ENCODE measurements around the gene OPALIN. TPM values are rescaled to one million over a fixed set of nuclear protein-coding genes. Genes with fewer than 3 reads are reported as not detected.

Gene OPALIN
- total RNA-seq, 1 experiment from 2014 or later: not detected

DNA sequence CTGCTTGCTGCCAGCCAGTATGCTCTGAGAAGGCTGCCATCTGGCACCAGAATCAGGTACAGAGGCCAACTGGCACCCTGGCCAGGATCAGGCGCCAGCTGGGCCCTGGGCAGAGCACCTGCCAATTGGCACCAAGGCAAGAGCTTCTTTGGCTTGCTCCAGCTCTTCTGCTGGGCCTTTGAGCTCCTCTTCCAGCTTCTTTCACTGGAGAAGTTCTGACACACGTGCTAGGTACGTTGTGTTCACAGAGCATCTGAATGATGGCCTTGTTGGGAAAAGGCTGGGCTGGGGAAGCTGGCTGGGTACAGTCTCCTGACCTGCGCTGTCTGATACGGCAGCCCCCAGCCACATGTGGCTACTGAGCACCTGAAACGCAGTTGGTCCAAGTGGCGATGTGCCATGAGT lies 31.7 kb upstream of the OPALIN start:
- BruUV-seq (replicated peaks): no TSS peak
- H3K4me3 ChIP-seq (ENCODE audit: low read depth, low read length, poor library complexity, severe bottlenecking): no peak overlapping the region
- no peaks in the 10 kb centered on the region for H3K4me1 ChIP-seq (ENCODE audit: insufficient read depth, low read length, poor library complexity, severe bottlenecking)
- ChIA-PET POLR2A (ENCODE audit: low non-redundant PET) (no interaction called here), CTCF (no interaction called here)
- DNase-seq (ENCODE audit: low spot score): no peak
- intact Hi-C loops (cut with micrococcal nuclease; ENCODE audit: unreplicated experiment): no loop called here
- TF ChIP-seq EZH2 (IDR thresholded peaks at IDR 0.05; ENCODE audit: borderline replicate concordance, low read depth, low read length, poor library complexity, severe bottlenecking): no peak
- TF ChIP-seq, protein P1, sequence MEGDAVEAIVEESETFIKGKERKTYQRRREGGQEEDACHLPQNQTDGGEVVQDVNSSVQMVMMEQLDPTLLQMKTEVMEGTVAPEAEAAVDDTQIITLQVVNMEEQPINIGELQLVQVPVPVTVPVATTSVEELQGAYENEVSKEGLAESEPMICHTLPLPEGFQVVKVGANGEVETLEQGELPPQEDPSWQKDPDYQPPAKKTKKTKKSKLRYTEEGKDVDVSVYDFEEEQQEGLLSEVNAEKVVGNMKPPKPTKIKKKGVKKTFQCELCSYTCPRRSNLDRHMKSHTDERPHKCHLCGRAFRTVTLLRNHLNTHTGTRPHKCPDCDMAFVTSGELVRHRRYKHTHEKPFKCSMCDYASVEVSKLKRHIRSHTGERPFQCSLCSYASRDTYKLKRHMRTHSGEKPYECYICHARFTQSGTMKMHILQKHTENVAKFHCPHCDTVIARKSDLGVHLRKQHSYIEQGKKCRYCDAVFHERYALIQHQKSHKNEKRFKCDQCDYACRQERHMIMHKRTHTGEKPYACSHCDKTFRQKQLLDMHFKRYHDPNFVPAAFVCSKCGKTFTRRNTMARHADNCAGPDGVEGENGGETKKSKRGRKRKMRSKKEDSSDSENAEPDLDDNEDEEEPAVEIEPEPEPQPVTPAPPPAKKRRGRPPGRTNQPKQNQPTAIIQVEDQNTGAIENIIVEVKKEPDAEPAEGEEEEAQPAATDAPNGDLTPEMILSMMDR (conservative IDR thresholded peaks at IDR 0.05; ENCODE audit: low read depth, low read length): no peak
- H3K27me3 ChIP-seq (replicated peaks; ENCODE audit: insufficient read depth, low read depth, low read length, poor library complexity): peaks cover 26% of the 10 kb centered on the region
- H3K36me3 ChIP-seq (ENCODE audit: insufficient read depth, low read length, poor library complexity, severe bottlenecking): no peaks in the 10 kb centered on the region
- no peaks in the 10 kb centered on the region for H3K9me3 ChIP-seq (ENCODE audit: low read depth, low read length, poor library complexity, severe bottlenecking)
- no peak overlapping the region for H3K27ac ChIP-seq (ENCODE audit: low read depth, low read length, poor library complexity, severe bottlenecking)

DNA sequence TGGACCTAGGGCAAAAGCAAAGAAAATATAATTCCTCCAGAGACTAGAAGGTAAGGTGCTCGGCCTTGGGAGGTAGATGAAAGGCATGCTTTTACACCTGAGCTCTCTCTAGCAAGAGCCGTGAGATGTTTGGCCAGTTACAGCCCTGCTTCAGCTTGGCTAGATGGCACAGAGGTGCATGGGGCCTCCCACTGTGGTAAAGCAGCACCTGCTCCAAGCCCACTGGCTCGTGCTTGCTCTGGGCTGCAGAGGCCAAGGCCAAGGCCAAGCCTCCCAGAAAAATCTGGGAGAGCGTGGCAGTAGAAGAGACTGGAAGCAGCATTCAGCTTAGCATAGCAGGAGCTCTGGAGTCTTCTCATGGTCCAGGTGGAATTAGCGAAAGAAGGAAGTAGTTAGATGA lies 31.0 kb upstream of the OPALIN start:
- ChIA-PET POLR2A (ENCODE audit: low non-redundant PET) (no interaction called here), CTCF (no interaction called here)
- TF ChIP-seq, protein P1 (conservative IDR thresholded peaks at IDR 0.05; ENCODE audit: low read depth, low read length): no peak
- no peak for TF ChIP-seq EZH2 (IDR thresholded peaks at IDR 0.05; ENCODE audit: borderline replicate concordance, low read depth, low read length, poor library complexity, severe bottlenecking)
- H3K27ac ChIP-seq (ENCODE audit: low read depth, low read length, poor library complexity, severe bottlenecking): no peak overlapping the region
- H3K9me3 ChIP-seq (ENCODE audit: low read depth, low read length, poor library complexity, severe bottlenecking): no peaks in the 10 kb centered on the region
- no TSS peak for BruUV-seq (replicated peaks)
- intact Hi-C loops (cut with micrococcal nuclease; ENCODE audit: unreplicated experiment): no loop called here
- H3K4me3 ChIP-seq (ENCODE audit: low read depth, low read length, poor library complexity, severe bottlenecking): no peak overlapping the region
- H3K4me1 ChIP-seq (ENCODE audit: insufficient read depth, low read length, poor library complexity, severe bottlenecking): no peaks in the 10 kb centered on the region
- no peaks in the 10 kb centered on the region for H3K36me3 ChIP-seq (ENCODE audit: insufficient read depth, low read length, poor library complexity, severe bottlenecking)
- peaks cover 26% of the 10 kb centered on the region for H3K27me3 ChIP-seq (replicated peaks; ENCODE audit: insufficient read depth, low read depth, low read length, poor library complexity)
- DNase-seq (ENCODE audit: low spot score): no peak

DNA sequence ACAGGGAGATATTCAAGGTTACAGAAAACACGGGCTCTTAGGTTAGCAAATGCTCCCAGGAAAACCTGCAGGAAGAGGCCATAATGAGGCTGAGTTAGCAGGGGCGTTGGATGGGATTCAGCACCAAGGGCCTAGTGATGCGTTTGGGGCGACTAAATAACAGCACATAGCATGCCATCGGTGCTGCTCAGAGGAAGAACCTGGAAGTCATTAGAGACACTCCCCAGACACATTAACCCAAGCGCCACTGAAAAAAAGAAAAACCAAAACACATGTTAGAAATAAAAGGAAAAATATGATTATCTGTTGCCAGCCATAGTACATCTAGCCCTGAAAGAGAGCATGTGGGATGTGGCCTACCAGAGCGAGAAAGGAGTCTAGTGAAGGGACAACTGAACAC lies 28.8 kb upstream of the OPALIN start:
- Histone ChIP-seq H3K4me1 (ENCODE audit: insufficient read depth, low read length, poor library complexity, severe bottlenecking) (no peaks in the 10 kb centered on the region), H3K27ac (ENCODE audit: low read depth, low read length, poor library complexity, severe bottlenecking) (no peak overlapping the region), H3K9me3 (ENCODE audit: low read depth, low read length, poor library complexity, severe bottlenecking) (no peaks in the 10 kb centered on the region), H3K36me3 (ENCODE audit: insufficient read depth, low read length, poor library complexity, severe bottlenecking) (no peaks in the 10 kb centered on the region), H3K27me3 (replicated peaks; ENCODE audit: insufficient read depth, low read depth, low read length, poor library complexity) (peaks cover 14% of the 10 kb centered on the region), H3K4me3 (ENCODE audit: low read depth, low read length, poor library complexity, severe bottlenecking) (no peak overlapping the region)
- CTCF ChIA-PET: no interaction called here
- BruUV-seq (replicated peaks): no TSS peak
- TF ChIP-seq, protein P1 (conservative IDR thresholded peaks at IDR 0.05; ENCODE audit: low read depth, low read length): no peak
- TF ChIP-seq EZH2 (IDR thresholded peaks at IDR 0.05; ENCODE audit: borderline replicate concordance, low read depth, low read length, poor library complexity, severe bottlenecking): no peak
- DNase-seq (ENCODE audit: low spot score): no peak
- POLR2A ChIA-PET (ENCODE audit: low non-redundant PET): no interaction called here
- intact Hi-C loops (cut with micrococcal nuclease; ENCODE audit: unreplicated experiment): no loop called here
